AML-193 (cell line): ENCODE measurements around the gene DUSP2.
"Not testable (repeated sequence)": the region's sequence is repeated elsewhere in the genome, so short reads cannot be mapped to it uniquely, and the experiment has no call there.

ENCODE experiments used
- DNase-seq, 2 experiments: peaks; one replicate each; lab custom pipeline; 2025; lab: John Stamatoyannopoulos, UW

The DUSP2 gene

GRCh38 chr2:96163415-96163767, 18.2 kb upstream of the DUSP2 start:
- no peak for DNase-seq

GRCh38 chr2:96161898-96162297, 16.7 kb upstream of the DUSP2 start:
- DNase-seq: no peak

DNA sequence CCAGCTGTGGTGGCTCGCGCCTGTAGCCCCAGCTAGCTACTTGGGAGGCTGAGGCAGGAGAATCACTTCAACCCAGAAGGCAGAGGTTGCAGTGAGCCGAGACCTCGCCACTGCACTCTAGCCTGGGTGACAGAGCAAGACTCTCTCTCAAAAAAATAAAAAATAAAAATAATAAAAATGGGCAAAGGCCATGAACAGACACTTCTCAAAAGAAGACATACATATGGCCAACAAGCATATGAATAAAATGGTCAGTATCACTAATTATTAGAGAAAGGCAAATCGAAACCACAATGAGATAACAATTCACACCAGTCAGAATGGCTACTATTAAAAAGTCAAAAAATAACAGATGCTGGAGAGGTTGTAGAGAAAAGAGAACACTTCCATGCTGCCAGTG, 15.1 kb upstream of the DUSP2 start:
- not testable (repeated sequence) for DNase-seq

DNA sequence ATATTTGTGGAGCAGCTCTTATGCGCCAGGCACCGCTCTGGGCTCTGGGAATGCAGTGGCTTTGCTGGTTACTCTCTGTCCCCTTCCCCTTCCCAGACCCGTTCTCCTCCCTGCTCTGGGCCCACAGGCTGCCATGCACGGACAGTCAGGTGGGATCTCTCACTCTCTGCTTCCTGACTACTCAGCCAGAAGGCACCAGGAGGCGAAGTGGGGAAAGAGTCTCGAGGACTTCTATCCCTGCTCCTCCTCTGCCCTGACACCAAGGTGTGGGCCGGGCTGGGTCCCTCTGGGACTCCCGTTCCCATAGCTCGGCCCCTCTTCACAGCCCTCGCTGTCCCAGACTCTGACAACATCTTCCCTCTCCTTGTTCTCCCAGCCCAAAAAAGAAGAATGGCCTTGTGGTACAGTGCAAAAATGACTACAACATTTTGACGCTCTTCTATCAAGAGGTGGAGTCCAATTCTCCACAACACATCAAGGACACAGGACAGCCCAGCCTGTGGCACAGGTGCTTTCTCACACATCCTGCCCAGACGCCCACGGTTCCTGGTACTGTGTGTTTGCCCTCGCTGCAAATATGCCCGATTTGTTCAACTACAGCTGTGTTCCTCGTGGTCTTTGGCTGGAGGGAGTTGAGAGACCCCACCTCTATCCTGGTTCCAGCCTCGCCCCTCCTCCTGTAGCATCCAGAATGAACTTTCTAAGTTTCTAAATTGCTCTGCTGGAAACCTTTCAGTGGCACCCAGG, 14.0 kb upstream of the DUSP2 start:
- no peak for DNase-seq

DNA sequence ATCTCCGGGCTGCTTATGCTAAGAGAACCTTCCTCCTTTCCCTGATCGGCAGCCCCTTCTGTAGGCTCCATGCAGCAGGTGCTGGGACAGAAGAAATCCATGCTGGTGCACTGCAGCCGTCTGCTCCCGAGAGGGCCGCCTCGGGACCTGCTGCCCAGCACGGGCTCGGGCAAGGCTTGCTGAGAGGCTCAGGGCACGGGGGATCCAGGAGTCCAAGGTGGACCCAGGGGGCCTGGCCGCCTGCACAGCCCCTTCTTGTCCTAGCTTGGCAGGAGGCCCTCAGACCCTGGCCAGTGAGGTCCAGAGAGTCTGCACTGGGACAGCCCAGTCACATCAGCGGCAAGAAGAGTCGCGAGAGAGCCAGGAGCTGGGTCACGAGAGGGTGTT, 13.3 kb upstream of the DUSP2 start:
- no peak for DNase-seq

DNA sequence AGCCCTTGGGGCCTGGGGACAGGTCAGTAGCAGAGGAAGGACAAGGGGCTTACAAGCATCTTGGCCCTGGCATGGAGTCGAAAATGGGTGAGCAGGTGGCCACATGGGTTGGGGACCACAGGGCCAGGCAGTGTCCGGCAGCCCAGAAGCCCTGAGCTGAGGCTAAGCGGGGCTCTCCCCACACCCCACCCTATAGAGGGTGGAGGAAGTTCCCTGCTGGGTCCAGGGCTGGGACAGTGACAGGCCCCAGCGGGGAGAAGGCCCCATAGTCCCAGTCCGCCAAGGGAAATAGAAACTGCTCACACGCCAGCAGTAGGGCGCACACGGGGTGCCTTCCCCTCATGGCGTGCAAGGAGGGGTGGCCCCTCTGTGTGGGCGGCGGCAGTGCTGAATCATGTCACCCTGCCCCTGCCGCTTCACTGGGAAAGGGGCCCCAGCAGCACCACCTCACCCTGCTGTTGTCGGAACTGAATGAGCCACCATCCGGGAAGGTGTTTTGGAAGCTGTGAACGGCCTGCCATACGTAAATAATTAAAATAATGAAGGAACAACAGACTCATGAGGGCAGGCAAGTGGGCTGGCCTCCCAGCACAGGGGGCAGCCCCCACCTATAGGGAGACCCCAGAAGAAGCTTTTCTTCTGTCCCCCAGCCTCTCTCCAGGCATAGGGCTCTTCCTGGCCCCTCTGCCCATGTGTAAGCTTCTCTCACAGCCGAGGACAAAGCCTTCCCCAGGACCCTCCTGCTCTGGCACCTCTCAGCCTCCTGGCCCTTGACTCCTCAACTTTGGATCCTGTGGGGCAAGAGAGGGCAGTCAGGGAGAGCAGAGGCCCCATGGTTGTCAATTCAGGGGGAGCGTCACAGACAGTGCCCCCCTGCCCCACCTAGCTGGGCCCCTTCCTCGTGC, 12.7 kb upstream of the DUSP2 start:
- DNase-seq: no peak

GRCh38 chr2:96156926-96157648, 11.8 kb upstream of the DUSP2 start:
- DNase-seq: no peak

DNA sequence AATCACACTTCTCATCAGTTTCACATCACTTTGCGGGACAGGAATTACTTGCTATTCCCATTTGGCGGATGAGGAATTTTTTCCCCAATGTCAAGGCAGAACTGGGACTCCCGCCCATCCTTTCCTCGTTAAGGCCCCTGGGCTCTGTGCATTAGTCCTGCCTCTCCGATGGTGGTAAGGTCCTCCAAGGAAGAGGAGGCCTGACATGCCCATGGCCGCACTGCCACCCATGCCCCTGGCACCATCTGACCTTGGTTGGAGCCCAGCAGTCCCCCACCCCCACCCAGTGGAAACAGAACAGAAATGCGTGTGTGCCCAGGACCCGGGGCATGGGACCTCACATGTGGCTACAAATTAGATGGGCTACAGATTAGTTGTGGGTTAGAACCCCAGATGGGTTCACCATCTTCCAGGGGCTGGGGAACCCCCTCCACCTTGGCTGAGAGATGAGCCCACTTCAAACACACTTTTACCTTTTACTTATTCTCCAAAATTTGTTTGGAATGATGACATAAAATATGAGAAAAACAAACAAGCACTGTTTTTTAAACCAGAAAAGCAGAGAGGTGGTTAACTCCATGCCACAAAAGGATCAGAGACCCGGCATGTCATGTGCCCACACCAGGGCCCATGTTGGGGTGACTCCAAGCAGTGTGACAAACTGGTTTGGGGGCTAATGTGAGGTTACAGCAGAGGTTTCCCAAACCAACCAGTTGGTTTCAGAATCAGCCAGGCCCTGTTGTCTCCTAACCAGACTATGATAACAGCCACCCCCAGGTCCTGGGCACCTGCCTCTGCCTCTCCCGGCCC, 11.0 kb upstream of the DUSP2 start:
- DNase-seq: no peak

GRCh38 chr2:96154506-96155380, 9.5 kb upstream of the DUSP2 start:
- no peak for DNase-seq

DNA sequence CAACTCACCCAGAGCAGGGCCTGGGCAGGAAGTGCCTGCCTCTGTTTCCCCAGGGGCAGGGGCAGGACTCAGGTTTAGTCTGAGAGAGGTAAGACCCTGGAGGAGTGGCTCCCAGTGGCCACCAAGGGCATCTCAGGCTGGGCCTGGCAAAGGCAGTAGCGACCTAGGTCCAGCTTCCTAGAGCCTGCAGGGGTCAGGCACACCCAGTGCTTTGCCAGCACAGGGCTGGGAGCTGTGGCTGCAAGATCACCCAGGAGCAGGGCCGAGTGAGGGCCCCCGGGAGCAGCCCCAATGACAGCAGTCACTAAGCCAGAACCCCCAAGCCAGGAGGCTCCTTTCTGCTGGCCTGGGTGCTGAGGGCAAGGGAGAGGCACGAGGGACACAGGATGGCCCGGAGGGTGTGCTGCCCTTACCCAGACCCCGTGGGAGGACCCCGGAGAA, 8.8 kb upstream of the DUSP2 start:
- no peak for DNase-seq

DNA sequence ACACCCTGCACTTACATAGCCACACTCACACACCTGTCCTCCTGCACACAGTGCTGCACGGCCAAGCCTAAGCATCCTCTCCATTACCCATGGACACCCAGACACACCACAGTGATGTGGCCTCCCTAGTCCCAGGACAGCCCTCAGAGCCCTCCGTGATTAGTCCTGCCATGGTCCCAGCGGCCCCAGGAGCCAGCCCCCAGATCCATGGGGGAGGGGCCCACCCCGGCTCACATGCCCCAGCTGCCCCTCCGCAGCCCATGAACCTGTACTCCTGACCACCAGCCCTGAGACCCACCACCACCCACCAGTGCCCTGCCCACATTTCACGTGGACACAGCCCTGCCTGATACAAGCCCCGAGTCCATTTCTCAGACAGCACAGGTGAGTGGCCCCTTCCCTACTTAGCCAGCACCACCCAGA, 8.1 kb upstream of the DUSP2 start:
- DNase-seq: no peak

DNA sequence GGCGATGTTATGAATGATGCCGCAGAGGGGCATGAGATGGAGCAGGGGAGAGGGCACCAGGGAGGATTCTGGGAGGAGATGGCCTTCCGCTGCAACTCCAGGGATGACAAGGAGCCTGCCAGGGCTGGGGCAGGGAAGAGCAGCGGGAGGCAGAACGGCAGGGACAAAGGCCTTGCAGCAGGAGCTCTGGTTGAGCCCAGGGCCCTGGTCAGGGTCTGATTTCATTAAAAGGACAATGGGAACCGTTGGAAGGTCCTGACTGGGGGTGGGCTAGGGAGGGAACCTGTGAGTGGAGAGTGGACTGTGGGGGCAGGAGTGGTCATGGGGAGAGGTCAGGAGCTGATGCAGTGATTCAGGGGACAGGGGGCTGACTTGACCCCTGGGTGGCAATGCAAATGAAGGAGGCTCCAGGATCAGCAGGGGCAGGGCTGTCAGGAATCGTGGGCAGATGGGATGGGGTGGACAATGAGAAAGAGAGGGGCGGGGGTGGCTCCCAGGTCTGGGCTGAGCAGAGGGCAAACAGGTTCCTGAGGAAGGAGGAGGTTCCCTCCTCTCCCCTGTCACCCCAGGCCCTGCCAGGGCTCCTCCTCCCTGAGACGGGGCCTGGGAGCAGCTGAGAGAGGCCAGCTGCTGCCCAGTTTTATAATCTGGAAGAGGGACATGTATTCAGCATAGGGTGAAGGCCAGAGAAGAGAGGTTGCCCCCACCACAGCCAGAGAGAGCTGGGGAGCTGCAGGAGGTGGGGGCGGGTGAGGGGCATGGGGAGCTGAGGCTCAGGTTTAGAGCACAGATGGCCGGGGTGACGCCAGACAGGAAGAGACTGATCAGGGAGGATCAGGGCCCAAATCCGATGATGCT, 7.3 kb upstream of the DUSP2 start:
- DNase-seq: no peak

DNA sequence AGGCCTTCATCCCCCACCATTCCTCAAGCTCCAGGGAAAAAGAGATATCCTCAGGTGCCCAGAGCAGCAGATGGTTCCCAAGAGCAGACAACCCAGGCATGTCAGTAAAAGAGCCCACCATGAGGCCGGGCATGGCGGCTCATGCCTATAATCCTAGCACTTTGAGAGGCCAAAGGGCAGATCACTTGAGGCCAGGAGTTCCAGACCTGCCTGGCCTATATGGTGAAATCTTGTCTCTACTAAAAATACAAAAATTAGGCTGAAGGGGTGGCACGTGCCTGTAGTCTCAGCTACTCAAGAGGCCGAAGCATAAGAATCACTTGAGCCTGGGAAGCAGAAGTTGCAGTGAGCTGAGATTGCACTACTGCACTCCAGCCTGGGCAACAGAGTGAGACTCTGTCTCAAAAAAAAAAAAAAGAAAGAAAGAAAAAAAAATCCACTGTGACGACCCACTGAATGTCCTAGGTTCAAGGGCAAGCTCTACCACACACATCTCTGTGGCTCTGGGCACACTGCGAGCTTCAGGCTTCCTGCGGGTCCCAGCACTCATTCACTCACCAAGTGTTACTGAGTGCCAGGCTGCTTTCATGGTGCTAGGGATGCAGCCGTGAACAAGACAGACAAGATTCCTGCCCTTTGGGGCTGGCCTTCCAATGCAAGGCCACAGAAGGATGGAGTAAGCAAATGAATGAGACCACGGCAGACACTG, 6.5 kb upstream of the DUSP2 start:
- DNase-seq: no peak

DNA sequence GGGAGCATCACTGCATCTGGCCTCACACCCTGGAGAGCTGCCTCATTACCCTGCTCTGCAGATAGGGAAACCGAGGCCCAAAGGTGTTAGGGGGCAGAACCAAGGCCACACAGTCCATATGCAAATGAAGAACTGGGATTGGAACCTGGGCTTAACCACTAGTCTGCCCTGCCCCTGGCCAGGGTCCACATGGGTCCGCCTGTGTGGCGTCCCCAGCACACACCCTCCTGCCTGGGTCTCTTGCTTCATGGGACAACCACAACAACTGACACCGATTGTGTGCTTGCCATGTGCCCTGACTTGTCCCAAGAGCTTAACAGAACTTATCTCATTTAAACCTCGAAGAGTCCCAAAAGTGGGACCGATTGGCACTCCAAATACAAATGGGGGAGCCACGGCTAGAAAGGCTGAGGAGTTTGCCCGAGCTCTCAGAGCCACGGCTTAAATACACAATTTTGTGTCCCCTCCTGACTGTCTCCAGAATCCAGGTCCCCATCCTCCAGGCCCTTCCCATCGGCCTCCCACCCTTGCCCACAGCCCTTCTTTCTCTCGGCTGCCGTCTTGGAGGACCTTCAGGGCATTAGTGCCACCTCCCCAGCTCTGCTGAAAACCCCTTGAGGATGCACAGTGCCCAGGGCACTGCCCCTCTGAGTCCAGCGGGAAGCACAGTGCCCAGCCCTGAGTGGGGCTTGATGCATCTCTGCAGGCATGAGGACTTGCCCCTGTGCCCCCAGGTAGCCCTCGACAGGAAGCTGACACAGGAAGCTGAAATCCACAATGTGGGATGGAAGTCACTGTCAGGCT, 5.8 kb upstream of the DUSP2 start:
- no peak for DNase-seq

DNA sequence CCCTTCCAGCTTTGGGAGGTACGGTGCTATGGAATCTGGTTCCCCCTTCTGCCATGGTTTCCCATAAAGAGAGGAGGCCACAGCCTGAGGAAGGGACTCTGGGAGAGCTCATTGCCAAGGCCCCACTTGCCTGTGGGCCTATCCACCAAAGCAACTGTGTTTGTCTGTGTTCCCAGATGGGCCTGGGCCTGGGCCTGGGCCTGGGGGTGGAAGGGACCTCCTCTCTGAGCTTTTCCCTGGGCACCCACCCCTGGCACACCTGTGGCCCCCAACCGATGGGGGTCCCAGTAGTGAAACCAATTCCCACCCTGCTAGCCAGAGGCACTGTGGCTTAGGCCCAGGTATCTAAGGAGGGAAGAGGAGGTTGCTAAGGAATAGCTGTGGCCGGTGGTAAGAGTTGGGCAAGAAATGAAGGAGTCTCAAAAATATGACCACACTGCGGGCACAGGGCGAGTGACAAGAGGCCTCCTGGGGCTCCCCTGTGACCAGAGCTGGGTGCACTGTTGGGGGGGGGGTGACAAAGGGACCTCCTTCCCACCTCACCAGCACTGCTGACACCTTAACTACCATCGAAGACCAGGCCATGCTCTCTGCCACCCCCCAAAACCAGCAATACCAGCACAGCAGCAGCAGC, 4.9 kb upstream of the DUSP2 start:
- no peak for DNase-seq

GRCh38 chr2:96148410-96149217, 3.4 kb upstream of the DUSP2 start:
- no peak for DNase-seq

GRCh38 chr2:96147593-96148201, 2.5 kb upstream of the DUSP2 start:
- DNase-seq: no peak
